ENCODE data around the gene GTF2E1. TPM values are rescaled to one million over a fixed set of nuclear protein-coding genes. Genes with fewer than 3 reads are reported as not detected.
"Not testable (repeated sequence)": the region's sequence is repeated elsewhere in the genome, so short reads cannot be mapped to it uniquely, and the experiment has no call there.

Gene GTF2E1
- total RNA-seq, 1 experiment from 2014 or later, result 22.2 TPM

DNA sequence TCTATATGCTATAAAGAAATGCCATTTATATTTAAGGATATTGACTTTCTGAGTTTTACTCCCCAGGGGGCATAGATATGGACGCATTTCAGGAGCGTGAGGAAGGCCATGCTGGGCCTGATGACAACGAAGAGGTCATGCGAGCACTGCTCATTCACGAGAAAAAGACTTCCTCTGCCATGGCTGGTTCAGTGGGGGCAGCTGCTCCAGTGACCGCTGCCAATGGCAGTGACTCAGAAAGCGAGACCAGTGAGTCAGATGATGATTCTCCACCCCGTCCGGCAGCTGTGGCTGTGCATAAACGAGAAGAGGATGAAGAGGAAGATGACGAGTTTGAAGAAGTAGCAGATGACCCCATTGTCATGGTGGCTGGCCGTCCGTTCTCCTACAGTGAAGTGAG is 38.4 kb downstream of the GTF2E1 start:
- H3K4me2 ChIP-seq, result no peak overlapping the region
- intact Hi-C loops (cut with micrococcal nuclease; ENCODE audit: unreplicated experiment), result no loop called here
- BruUV-seq (replicated peaks), result no TSS peak

DNA sequence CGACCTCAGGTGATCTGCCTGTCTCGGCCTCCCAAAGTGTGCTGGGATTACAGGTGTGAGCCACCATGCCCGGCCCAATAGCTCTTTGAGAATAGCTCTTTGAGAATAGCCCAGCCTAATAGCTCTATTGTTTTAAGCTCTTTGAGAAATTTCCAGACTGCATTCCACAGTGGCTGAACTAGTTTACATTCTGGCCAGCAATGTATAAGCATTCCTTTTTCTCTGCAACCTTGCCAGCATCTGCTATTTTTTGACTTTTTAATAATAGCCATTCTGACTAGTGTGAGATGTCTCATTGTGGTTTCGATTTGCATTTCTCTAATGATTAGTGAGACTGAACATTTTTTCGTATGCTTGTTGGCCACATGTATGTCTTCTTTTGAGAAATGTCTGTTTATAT is 43.3 kb downstream of the GTF2E1 start:
- H3K4me1 ChIP-seq (replicated peaks; ENCODE audit: insufficient read depth); H4K20me1 ChIP-seq (ENCODE audit: insufficient read depth); H3K36me3 ChIP-seq (ENCODE audit: low read depth); H3K79me2 ChIP-seq (ENCODE audit: low read depth); POLR2A ChIA-PET (ENCODE audit: unreplicated experiment); H3K27ac ChIP-seq; CTCF ChIA-PET; DNase-seq; H2AFZ ChIP-seq; H3K27me3 ChIP-seq (ENCODE audit: insufficient read depth, low read depth); BruUV-seq (replicated peaks); H3K9me3 ChIP-seq (ENCODE audit: insufficient read depth, low read depth); H3F3A ChIP-seq (ENCODE audit: insufficient read depth, low read depth); intact Hi-C loops (cut with micrococcal nuclease; ENCODE audit: unreplicated experiment); H3K9me2 ChIP-seq (ENCODE audit: insufficient read depth); H3K4me2 ChIP-seq; H3K4me3 ChIP-seq: not testable (repeated sequence)

More for the DNA sequence above, 38.4 kb downstream of the GTF2E1 start:
- Histone ChIP-seq H3F3A (ENCODE audit: insufficient read depth, low read depth) (no peaks in the 10 kb centered on the region; the same call in 1 of the 2 replicates), H3K9me3 (ENCODE audit: insufficient read depth, low read depth) (no peaks in the 10 kb centered on the region), H3K79me2 (ENCODE audit: low read depth) (0 out of 2 replicates have a peak, but pooled peaks cover 4% of the 10 kb centered on the region), H3K27me3 (ENCODE audit: insufficient read depth, low read depth) (no peaks in the 10 kb centered on the region), H3K9me2 (ENCODE audit: insufficient read depth) (no peaks in the 10 kb centered on the region), H3K4me1 (replicated peaks; ENCODE audit: insufficient read depth) (no peaks in the 10 kb centered on the region), H3K4me3 (no peak overlapping the region), H4K20me1 (ENCODE audit: insufficient read depth) (no peaks in the 10 kb centered on the region), H3K36me3 (ENCODE audit: low read depth) (peaks cover 16% of the 10 kb centered on the region; the same call in 1 of the 2 replicates), H3K27ac (no peak overlapping the region), H2AFZ (no peak overlapping the region)
- CTCF ChIA-PET, result no interaction called here
- TF ChIP-seq, protein P1, sequence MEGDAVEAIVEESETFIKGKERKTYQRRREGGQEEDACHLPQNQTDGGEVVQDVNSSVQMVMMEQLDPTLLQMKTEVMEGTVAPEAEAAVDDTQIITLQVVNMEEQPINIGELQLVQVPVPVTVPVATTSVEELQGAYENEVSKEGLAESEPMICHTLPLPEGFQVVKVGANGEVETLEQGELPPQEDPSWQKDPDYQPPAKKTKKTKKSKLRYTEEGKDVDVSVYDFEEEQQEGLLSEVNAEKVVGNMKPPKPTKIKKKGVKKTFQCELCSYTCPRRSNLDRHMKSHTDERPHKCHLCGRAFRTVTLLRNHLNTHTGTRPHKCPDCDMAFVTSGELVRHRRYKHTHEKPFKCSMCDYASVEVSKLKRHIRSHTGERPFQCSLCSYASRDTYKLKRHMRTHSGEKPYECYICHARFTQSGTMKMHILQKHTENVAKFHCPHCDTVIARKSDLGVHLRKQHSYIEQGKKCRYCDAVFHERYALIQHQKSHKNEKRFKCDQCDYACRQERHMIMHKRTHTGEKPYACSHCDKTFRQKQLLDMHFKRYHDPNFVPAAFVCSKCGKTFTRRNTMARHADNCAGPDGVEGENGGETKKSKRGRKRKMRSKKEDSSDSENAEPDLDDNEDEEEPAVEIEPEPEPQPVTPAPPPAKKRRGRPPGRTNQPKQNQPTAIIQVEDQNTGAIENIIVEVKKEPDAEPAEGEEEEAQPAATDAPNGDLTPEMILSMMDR (conservative IDR thresholded peaks at IDR 0.05), result no peak
- TF ChIP-seq EZH2 (IDR thresholded peaks at IDR 0.05; ENCODE audit: low read depth), result no peak
- peak in 1 of 2 experiments; percentile 7 for DNase-seq
- POLR2A ChIA-PET (ENCODE audit: unreplicated experiment), result no interaction called here

DNA sequence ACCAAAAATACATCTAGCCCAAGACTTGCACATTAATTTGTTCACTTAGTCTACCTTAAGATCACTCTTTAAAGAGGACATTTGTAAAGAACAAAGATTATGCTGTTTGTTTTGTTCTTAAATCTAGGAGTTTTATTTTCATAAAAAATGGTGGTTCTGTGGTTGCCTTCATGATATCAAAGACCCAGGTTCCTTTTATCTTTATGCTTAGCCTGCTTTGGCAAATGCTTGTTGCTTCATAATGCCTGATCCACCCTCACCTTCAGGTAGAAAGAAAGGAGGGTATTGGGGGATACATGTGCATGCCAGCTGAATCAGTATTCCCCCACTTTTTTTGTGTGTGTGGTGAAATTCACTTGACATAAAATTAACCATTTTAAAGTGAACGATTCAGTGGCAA is 48.5 kb downstream of the GTF2E1 start:
- DNase-seq, result no peak
- no peaks in the 10 kb centered on the region for H3F3A ChIP-seq (ENCODE audit: insufficient read depth, low read depth)
- H4K20me1 ChIP-seq (ENCODE audit: insufficient read depth), result no peaks in the 10 kb centered on the region
- ChIA-PET CTCF (no interaction called here), POLR2A (ENCODE audit: unreplicated experiment) (no interaction called here)
- H3K79me2 ChIP-seq (ENCODE audit: low read depth), result no peaks in the 10 kb centered on the region
- H3K4me2 ChIP-seq, result no peak overlapping the region
- no TSS peak for BruUV-seq (replicated peaks)
- no peak overlapping the region for H3K27ac ChIP-seq
- no peaks in the 10 kb centered on the region for H3K9me3 ChIP-seq (ENCODE audit: insufficient read depth, low read depth)
- no peaks in the 10 kb centered on the region for H3K27me3 ChIP-seq (ENCODE audit: insufficient read depth, low read depth)
- H3K4me1 ChIP-seq (replicated peaks; ENCODE audit: insufficient read depth), result no peaks in the 10 kb centered on the region
- no peaks in the 10 kb centered on the region for H3K36me3 ChIP-seq (ENCODE audit: low read depth)
- no peak overlapping the region for H2AFZ ChIP-seq
- no peaks in the 10 kb centered on the region for H3K9me2 ChIP-seq (ENCODE audit: insufficient read depth)
- H3K4me3 ChIP-seq, result no peak overlapping the region
- no peak for TF ChIP-seq EZH2 (IDR thresholded peaks at IDR 0.05; ENCODE audit: low read depth)
- TF ChIP-seq, protein P1 (conservative IDR thresholded peaks at IDR 0.05), result no peak
- intact Hi-C loops (cut with micrococcal nuclease; ENCODE audit: unreplicated experiment), result no loop called here

DNA sequence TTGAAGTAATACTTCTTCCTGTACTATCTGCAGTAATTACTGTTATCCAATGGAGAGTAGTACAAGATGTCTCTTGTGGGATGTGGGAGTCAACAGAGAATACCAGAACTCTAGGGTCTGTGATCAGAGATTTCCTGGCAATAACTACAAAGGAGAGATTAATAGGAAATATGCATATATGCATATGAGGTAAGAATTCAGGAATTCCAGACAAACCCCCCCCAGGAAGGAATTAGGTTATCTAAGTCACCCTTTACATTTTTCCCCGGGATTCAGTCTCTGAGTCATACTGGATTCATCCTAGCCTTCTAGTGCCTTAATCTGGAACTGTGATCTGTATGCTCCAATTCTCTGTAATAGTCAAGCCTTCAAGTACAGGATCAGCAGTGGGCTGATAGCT is 49.4 kb downstream of the GTF2E1 start:
- TF ChIP-seq EZH2 (IDR thresholded peaks at IDR 0.05; ENCODE audit: low read depth), result no peak
- TF ChIP-seq, protein P1 (conservative IDR thresholded peaks at IDR 0.05), result no peak
- Histone ChIP-seq H3K27ac (no peak overlapping the region), H3K9me3 (ENCODE audit: insufficient read depth, low read depth) (no peaks in the 10 kb centered on the region), H4K20me1 (ENCODE audit: insufficient read depth) (no peaks in the 10 kb centered on the region), H3K27me3 (ENCODE audit: insufficient read depth, low read depth) (no peaks in the 10 kb centered on the region), H3F3A (ENCODE audit: insufficient read depth, low read depth) (no peaks in the 10 kb centered on the region), H3K4me2 (no peak overlapping the region), H3K9me2 (ENCODE audit: insufficient read depth) (no peaks in the 10 kb centered on the region), H2AFZ (no peak overlapping the region), H3K4me3 (no peak overlapping the region), H3K4me1 (replicated peaks; ENCODE audit: insufficient read depth) (no peaks in the 10 kb centered on the region), H3K79me2 (ENCODE audit: low read depth) (no peaks in the 10 kb centered on the region), H3K36me3 (ENCODE audit: low read depth) (no peaks in the 10 kb centered on the region)
- no TSS peak for BruUV-seq (replicated peaks)
- ChIA-PET CTCF (no interaction called here), POLR2A (ENCODE audit: unreplicated experiment) (no interaction called here)
- DNase-seq, result no peak
- intact Hi-C loops (cut with micrococcal nuclease; ENCODE audit: unreplicated experiment), result no loop called here

Data from PC-9 (cell line).